Neural progenitor cell (in vitro differentiated cells): ENCODE data around the gene ATG9B. TPM values are rescaled to one million over a fixed set of nuclear protein-coding genes. Genes with fewer than 3 reads are reported as not detected.

Source experiments
- DNase-seq: peaks from one replicate; pipeline ENCODE4 v3.0.0-alpha.2; 2016; ENCODE audit warnings: low spot score
- H2AFZ ChIP-seq: fragments of 200-600 bp; sonication (generic); replicated peaks from 2 replicates; pipeline ENCODE4 v1.6.1; 2016; ENCODE audit warnings: antibody characterized with exemption
- H3F3A ChIP-seq: fragments of 200-600 bp; sonication (generic); 2 replicates; pipeline ENCODE4 v1.6.1; 2016; ENCODE audit warnings: antibody characterized with exemption, low read depth
- H3K27ac ChIP-seq: fragments of 200-600 bp; sonication (generic); 2 replicates; pipeline ENCODE4 v1.5.1; 2016; ENCODE audit warnings: mild to moderate bottlenecking
- H3K27me3 ChIP-seq: fragments of 200-600 bp; sonication (generic); 2 replicates; pipeline ENCODE4 v1.6.1; 2016; ENCODE audit warnings: mild to moderate bottlenecking, moderate library complexity
- H3K36me3 ChIP-seq: fragments of 200-600 bp; sonication (generic); 2 replicates; pipeline ENCODE4 v1.5.1; 2016
- H3K4me1 ChIP-seq: fragments of 200-600 bp; sonication (generic); 2 replicates; pipeline ENCODE4 v1.6.1; 2016; ENCODE audit warnings: mixed run types
- H3K4me2 ChIP-seq: fragments of 200-600 bp; sonication (generic); 2 replicates; pipeline ENCODE4 v1.6.1; 2016
- H3K4me3 ChIP-seq: fragments of 200-600 bp; sonication (generic); 2 replicates; pipeline ENCODE4 v1.5.1; 2016
- H3K79me2 ChIP-seq: fragments of 200-600 bp; sonication (generic); 2 replicates; pipeline ENCODE4 v1.6.1; 2016; ENCODE audit warnings: low read depth
- H3K9ac ChIP-seq: fragments of 200-600 bp; sonication (generic); 2 replicates; pipeline ENCODE4 v1.6.1; 2016
- H3K9me3 ChIP-seq: fragments of 200-600 bp; sonication (generic); 2 replicates; pipeline ENCODE4 v1.5.1; 2016; ENCODE audit warnings: low read depth
- H4K20me1 ChIP-seq: fragments of 200-600 bp; sonication (generic); 2 replicates; pipeline ENCODE4 v1.6.1; 2016; ENCODE audit warnings: low read depth
- H3K27ac Mint-ChIP-seq: 3 replicates; pipeline ENCODE4 v1.8.0; 2021; ENCODE audit warnings: mixed read lengths
- H3K27me3 Mint-ChIP-seq: 2 replicates; pipeline ENCODE4 v1.8.0; 2022; ENCODE audit warnings: low read depth, mild to moderate bottlenecking, inconsistent platforms, moderate library complexity, mixed read lengths; ENCODE audit not compliant: insufficient read depth
- H3K36me3 Mint-ChIP-seq: 3 replicates; pipeline ENCODE4 v1.8.0; 2021; ENCODE audit warnings: mixed read lengths
- H3K4me1 Mint-ChIP-seq: 3 replicates; pipeline ENCODE4 v1.8.0; 2021; ENCODE audit warnings: mixed read lengths
- H3K4me3 Mint-ChIP-seq: 3 replicates; pipeline ENCODE4 v1.8.0; 2021; ENCODE audit warnings: mild to moderate bottlenecking, moderate library complexity, mixed read lengths
- H3K9me3 Mint-ChIP-seq: 3 replicates; pipeline ENCODE4 v1.8.0; 2020; ENCODE audit warnings: mixed read lengths
- EZH2 ChIP-seq: fragments of 200-600 bp; sonication (generic); IDR thresholded peaks from 2 replicates; pipeline ENCODE4 v1.6.1; 2017; ENCODE audit warnings: antibody characterized with exemption, mild to moderate bottlenecking, moderate library complexity
- EZH2phosphoT487 ChIP-seq: fragments of 200-600 bp; sonication (generic); IDR thresholded peaks from 2 replicates; pipeline ENCODE4 v1.6.1; 2017; ENCODE audit warnings: antibody characterized with exemption
- total RNA-seq: library from RNA; depleted of rRNA; stranded (reverse); fragments of >200 nt; gene quantifications from 2 replicates; pipeline ENCODE4 v1.2.3, GENCODE V29; 2015; ENCODE audit warnings: low replicate concordance
- TF ChIP-seq, protein P1 (sequence below): fragments of 200-600 bp; sonication (generic); IDR thresholded peaks from 2 replicates; pipeline ENCODE4 v1.5.1; 2017; ENCODE audit warnings: antibody characterized with exemption, mild to moderate bottlenecking

The ATG9B gene
- total RNA-seq, 1 donor from 2014 or later, result 0.43 TPM

DNA sequence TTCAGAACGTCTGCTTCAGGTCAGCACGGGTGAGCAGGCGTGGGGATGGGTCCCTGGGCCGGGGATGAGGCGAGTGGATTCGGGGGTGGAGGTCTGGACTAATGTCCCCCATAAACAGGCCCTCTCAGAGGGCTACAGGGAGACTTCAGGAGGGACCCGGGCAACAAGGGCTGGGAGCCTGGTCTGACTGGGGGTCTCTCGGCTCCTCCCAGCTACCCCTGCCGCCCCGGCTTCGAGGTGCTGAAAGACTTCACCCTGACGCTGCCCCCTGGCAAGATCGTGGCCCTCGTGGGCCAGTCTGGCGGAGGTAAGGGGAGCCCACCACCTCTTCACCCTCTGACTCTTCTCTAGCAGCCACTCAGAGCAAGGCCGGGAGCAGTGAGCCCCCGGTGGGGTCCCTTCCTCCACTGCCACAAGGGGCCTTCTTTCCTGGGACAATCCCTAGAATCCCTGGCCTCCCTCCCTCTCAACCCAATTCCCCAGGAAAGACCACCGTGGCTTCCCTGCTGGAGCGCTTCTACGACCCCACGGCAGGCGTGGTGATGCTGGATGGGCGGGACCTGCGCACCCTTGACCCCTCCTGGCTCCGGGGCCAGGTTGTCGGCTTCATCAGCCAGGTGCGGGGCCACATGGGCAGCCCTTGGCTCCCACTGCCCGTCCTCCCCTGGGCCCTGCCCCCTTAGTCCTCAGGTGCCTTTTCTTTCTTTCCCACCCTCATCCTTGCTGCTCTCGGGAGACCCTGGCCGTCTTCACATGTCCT is 16.5 kb upstream of the ATG9B start:
- Mint-ChIP-seq H3K36me3 (no peaks in the 10 kb centered on the region), H3K9me3 (no peaks in the 10 kb centered on the region), H3K27ac (no peak overlapping the region), H3K4me1 (peaks cover 9% of the 10 kb centered on the region), H3K27me3 (peaks cover 2% of the 10 kb centered on the region), H3K4me3 (no peak overlapping the region)
- no peaks in the 10 kb centered on the region for H3K36me3 ChIP-seq
- H3K79me2 ChIP-seq, result no peaks in the 10 kb centered on the region
- no peak overlapping the region for H3K27ac ChIP-seq
- TF ChIP-seq EZH2 (no peak), EZH2phosphoT487 (no peak)
- TF ChIP-seq, protein P1, sequence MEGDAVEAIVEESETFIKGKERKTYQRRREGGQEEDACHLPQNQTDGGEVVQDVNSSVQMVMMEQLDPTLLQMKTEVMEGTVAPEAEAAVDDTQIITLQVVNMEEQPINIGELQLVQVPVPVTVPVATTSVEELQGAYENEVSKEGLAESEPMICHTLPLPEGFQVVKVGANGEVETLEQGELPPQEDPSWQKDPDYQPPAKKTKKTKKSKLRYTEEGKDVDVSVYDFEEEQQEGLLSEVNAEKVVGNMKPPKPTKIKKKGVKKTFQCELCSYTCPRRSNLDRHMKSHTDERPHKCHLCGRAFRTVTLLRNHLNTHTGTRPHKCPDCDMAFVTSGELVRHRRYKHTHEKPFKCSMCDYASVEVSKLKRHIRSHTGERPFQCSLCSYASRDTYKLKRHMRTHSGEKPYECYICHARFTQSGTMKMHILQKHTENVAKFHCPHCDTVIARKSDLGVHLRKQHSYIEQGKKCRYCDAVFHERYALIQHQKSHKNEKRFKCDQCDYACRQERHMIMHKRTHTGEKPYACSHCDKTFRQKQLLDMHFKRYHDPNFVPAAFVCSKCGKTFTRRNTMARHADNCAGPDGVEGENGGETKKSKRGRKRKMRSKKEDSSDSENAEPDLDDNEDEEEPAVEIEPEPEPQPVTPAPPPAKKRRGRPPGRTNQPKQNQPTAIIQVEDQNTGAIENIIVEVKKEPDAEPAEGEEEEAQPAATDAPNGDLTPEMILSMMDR, result no peak
- no peak overlapping the region for H2AFZ ChIP-seq
- no peak overlapping the region for H3K4me2 ChIP-seq
- no peaks in the 10 kb centered on the region for H3K9me3 ChIP-seq
- no peak overlapping the region for H3K4me3 ChIP-seq
- no peaks in the 10 kb centered on the region for H3K27me3 ChIP-seq
- no peaks in the 10 kb centered on the region for H4K20me1 ChIP-seq
- no peaks in the 10 kb centered on the region for H3F3A ChIP-seq
- H3K4me1 ChIP-seq, result no peaks in the 10 kb centered on the region
- H3K9ac ChIP-seq, result peak overlapping the region; percentile 45
- no peak for DNase-seq

DNA sequence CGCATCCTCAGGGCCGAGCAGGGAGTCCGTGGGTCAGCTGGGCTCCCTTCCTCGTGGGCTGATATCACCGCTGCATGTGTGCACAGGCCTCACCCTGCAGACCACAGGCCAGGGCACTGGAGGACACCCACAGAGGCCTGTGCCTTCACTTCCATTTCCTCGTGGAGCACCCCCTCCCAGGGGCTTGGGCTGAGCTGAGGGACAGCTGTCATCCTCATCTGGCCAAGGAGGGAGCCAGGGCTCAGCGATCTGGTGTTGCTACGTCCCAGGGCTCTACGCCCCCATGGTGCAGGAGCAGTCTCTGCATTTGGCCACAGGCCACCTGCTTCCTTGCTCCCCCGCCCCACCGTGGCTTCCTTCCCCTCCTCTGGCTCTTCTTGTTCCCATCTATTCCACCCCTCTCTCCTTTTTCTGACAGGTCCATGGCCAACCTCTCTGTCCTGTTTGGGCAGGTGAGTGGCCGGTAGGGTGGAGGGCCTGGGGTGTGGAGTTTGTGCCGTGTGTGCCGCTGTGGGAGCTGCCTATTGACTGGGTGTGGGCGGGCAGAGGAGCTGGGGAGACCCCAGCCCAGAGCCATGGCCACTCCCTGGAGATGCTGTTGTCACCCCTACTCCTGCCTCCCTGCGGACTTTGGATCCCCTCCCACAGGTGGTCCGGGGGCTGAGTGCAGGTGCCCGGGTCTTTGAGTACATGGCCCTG is 15.7 kb upstream of the ATG9B start:
- Histone ChIP-seq H3K9me3 (no peaks in the 10 kb centered on the region), H3K79me2 (no peaks in the 10 kb centered on the region), H3K36me3 (no peaks in the 10 kb centered on the region), H3K4me1 (no peaks in the 10 kb centered on the region), H3K27ac (no peak overlapping the region), H3K4me2 (no peak overlapping the region), H4K20me1 (no peaks in the 10 kb centered on the region), H3K4me3 (no peak overlapping the region), H3F3A (no peaks in the 10 kb centered on the region), H3K27me3 (no peaks in the 10 kb centered on the region), H3K9ac (no peak overlapping the region), H2AFZ (no peak overlapping the region)
- H3K4me1 Mint-ChIP-seq, result peaks cover 9% of the 10 kb centered on the region
- H3K4me3 Mint-ChIP-seq, result no peak overlapping the region
- H3K9me3 Mint-ChIP-seq, result no peaks in the 10 kb centered on the region
- DNase-seq, result no peak
- H3K27ac Mint-ChIP-seq, result peak overlapping the region; percentile 22
- H3K36me3 Mint-ChIP-seq, result no peaks in the 10 kb centered on the region
- peaks cover 2% of the 10 kb centered on the region for H3K27me3 Mint-ChIP-seq
- TF ChIP-seq EZH2, result no peak
- TF ChIP-seq, protein P1, result no peak
- no peak for TF ChIP-seq EZH2phosphoT487

DNA sequence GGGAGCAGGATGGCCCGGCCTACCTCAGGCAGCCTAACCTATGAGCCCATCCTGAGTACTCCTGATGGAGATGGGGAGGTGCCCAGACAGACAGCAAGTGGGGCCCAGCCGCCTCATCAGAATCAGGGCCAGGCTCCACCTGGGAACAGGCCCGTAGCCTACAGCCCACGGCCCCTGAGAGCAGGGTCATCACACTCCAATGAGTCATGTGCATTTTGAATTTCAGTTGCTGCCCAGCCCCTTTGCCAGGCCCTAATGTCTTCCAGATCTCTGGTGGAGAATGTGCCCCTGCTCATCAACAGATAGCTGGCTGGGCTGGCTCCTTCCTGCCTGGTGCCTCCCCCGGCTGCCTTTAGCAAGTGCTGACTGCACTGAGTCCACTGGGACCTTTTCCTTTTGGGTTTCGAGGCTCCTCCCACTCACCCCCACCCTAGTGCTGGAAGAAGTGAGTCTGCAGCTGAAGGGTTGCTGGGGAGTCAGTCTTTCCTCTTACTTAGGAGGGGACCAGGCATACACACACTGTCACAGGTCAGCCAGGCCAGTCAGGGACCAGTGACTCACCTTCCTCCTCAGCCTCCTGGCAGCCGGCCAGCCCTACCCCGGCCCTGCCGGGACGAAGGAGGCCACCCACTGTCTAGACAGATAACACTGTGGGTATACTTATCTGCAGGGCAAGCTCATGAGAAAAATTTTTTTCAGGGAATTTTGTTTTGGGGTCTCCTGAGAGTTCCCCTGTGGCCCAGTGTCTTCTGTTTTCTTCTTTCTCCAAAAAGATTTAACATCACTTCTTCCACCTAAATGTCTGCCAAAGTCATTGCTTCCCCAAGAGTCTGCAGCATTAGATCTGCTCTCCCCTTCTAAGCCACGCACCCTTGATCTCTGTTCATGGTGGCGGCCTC is 14.9 kb upstream of the ATG9B start:
- no peaks in the 10 kb centered on the region for H3K9me3 Mint-ChIP-seq
- Histone ChIP-seq H4K20me1 (no peaks in the 10 kb centered on the region), H3K4me1 (no peaks in the 10 kb centered on the region), H3K9ac (no peak overlapping the region), H3K9me3 (no peaks in the 10 kb centered on the region), H3K36me3 (no peaks in the 10 kb centered on the region), H2AFZ (no peak overlapping the region), H3K4me2 (no peak overlapping the region), H3K27ac (no peak overlapping the region), H3K4me3 (no peak overlapping the region), H3K79me2 (no peaks in the 10 kb centered on the region), H3K27me3 (no peaks in the 10 kb centered on the region), H3F3A (no peaks in the 10 kb centered on the region)
- TF ChIP-seq EZH2 (no peak), EZH2phosphoT487 (no peak)
- TF ChIP-seq, protein P1, result no peak
- H3K4me3 Mint-ChIP-seq, result no peak overlapping the region
- DNase-seq, result no peak
- H3K27ac Mint-ChIP-seq, result peak overlapping the region; percentile 83
- peaks cover 9% of the 10 kb centered on the region for H3K4me1 Mint-ChIP-seq
- H3K36me3 Mint-ChIP-seq, result no peaks in the 10 kb centered on the region
- H3K27me3 Mint-ChIP-seq, result peaks cover 2% of the 10 kb centered on the region
